ENCODE data around the gene SMPD3. TPM values are rescaled to one million over a fixed set of nuclear protein-coding genes. Genes with fewer than 3 reads are reported as not detected.

The SMPD3 gene
- total RNA-seq, 1 experiment from 2014 or later, result 0.03 TPM

DNA sequence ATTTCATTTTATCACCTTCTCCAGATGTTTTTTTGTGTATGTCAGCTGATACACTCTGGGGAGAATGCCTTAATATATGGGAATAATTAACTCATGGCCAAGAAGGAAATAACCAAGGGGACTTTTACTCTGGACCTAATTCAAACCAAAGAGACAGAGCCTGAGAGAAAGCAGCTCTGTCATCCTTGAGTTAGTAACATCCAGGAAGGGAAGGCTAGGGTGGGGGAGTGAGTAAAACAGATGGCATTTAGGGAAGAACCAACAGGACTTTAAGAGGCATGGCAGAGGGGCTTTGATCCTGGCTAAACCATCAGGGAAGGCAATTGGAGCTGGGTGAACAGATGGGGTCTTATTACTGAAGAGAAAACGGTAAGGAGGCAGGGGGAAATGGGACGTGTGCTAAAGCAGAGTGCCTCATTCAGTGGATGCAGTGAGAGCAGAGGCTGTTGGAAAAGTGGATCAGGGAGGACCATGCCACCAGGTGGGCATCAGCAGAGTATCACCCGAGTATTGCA, 2.5 kb upstream of the SMPD3 start:
- no peak for DNase-seq (ENCODE audit: low read depth, low spot score)
- in situ Hi-C loops (cut with HindIII; ENCODE audit: low pct_unique_long_range_greater_than_20kb, low sequenced_read_pairs), result no loop called here

DNA sequence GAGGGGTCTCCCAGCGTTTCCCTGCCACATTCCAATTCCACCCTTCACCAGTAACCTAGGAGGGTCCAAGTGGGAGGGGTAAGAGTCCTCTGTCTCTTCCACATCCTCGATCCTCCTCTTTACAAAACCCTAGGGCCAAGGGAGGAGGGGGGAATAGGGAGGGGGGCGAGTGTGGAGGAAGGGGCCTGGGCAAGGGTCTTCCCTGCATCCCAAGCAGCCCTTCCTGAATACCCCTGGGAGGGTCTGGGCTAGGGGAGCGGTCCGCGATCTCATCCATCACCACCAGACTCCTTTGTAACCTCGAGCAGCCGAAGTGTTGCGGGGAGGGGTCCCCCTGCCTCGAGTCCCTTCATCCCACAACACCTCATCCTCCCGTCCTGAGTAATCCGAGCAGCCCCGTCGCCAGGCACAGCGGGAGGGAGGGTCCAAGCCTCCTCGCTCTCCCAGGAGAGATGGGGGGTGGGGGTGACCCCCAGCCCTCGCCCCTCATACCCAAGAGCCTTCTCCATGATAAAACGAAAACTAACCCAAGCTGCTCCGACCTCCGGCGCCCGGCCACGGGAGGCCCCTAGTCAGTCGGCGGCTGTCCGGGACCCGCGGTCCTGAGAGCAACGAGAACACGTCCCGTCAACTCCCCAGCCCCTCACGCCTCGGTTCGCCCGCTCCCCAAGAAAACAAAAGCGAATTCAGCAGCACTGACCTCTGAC, 502 bp downstream of the SMPD3 start:
- in situ Hi-C loops (cut with HindIII; ENCODE audit: low pct_unique_long_range_greater_than_20kb, low sequenced_read_pairs), result no loop called here
- DNase-seq (ENCODE audit: low read depth, low spot score), result no peak

DNA sequence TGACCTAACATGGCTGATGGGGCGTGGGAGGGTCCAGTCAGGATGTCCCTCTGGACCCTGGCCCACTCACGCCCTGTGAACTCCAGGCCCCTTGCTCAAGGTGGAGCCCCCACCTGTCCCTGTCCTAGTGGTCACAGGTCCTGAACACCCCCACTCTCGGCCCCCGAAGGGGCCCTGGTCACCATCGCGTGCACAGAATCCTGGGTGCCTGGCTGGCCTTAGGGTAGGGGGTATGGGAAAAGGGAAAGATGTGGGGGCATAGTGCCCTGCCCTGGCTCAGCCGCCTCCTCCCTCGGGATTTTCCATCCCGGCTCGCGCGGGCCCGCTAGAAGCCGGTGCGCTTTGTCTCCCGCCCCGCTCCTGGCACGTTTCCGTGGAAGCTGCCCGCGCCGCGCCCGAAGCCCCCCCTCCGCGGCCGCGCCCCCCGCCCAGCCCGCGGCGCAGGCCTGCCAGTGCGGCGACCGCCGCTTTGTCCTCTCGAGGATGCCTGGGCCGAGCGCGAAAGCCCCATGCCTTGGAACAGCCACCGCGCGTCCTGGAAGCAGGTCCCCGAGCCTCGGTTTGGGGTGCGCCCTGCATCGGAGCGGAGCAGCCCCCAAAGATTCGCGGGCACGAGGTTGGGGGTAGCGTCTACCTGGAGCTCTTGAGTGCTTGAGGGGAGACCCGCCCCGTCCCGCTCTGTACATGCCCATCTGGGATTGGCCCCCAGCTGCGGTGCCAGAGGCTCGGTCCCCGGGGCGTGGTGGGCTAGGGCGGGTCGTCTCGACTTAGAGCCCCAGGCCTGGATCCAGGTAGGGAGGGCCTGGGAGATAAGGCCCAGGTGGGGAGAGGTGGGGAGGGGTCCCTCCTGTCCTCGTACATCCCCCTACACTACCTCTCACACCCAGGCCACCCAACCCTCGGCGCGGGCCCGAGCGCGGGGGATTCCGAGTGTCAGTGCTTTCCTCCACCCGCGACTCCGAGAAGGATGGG, 1.3 kb downstream of the SMPD3 start:
- in situ Hi-C loops (cut with HindIII; ENCODE audit: low pct_unique_long_range_greater_than_20kb, low sequenced_read_pairs), result no loop called here
- DNase-seq (ENCODE audit: low read depth, low spot score), result no peak

DNA sequence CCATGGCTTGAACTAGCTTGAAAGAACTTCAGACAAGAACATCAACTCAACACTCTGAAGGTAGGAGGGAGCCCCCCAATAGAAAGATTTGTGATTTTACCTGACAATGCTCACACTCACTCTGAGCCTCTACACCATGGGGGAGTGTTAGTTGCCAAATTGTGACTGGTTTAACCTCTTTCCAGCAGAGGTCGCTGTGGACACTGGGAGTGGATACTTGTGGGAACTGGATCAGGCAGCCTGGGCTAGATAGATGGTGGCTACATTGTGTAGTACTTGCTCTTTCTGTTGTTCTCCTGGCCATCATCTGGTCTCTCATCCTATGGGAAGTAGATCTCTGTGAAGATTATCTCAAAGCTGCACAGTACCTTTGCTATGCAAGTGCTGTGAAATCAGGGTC, 2.9 kb downstream of the SMPD3 start:
- DNase-seq (ENCODE audit: low read depth, low spot score), result peak; percentile 77
- in situ Hi-C loops (cut with HindIII; ENCODE audit: low pct_unique_long_range_greater_than_20kb, low sequenced_read_pairs), result no loop called here

DNA sequence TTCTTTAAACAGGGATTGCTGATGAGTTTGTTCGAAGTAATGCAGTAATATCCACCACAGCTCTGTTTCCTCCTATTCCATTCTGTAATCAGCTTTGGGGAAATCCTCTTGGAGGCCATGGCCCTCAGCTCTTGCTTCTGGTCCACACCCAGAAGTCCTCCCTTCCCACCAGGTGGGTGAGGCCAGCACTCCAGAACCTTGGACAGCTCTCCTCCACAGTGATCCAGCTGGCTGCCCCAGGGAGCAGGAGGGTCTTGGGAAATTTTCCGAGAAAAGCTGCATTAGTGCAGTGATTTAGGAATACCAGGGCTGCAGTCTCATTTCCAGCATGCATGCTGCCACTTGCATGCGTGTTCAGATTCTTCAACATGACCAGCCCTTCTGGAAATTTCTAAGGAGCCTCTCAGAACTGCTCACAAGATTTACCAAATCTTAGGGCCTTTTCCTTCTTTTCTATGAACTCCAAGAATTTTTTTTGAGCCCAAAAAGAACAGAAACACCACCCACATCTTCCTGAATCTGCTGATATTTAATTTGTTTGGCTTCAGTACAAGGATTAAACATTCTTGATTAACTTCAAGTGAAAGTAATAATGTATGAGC, 4.2 kb downstream of the SMPD3 start:
- DNase-seq (ENCODE audit: low read depth, low spot score), result peak; percentile 11
- in situ Hi-C loops (cut with HindIII; ENCODE audit: low pct_unique_long_range_greater_than_20kb, low sequenced_read_pairs), result no loop called here

DNA sequence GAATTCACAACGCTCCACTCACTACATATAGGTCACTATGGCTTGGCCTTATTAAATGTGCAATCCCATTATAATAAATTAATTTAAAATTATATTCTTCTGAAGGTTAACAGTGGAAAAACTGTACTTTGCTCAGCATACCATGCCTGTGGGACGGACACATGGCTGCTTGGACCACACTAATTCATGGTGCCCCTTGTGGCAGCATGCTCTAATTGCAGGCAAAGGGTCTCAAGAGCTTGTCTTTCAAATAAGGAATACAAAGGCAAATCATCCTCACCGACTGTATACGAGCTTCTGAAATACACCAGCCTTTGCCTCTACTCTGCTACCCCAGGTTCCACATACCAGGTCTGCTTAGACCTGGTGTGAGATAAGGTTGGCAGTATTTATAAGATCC, 11.7 kb downstream of the SMPD3 start:
- DNase-seq (ENCODE audit: low read depth, low spot score), result peak; percentile 11
- in situ Hi-C loops (cut with HindIII; ENCODE audit: low pct_unique_long_range_greater_than_20kb, low sequenced_read_pairs), result no loop called here

DNA sequence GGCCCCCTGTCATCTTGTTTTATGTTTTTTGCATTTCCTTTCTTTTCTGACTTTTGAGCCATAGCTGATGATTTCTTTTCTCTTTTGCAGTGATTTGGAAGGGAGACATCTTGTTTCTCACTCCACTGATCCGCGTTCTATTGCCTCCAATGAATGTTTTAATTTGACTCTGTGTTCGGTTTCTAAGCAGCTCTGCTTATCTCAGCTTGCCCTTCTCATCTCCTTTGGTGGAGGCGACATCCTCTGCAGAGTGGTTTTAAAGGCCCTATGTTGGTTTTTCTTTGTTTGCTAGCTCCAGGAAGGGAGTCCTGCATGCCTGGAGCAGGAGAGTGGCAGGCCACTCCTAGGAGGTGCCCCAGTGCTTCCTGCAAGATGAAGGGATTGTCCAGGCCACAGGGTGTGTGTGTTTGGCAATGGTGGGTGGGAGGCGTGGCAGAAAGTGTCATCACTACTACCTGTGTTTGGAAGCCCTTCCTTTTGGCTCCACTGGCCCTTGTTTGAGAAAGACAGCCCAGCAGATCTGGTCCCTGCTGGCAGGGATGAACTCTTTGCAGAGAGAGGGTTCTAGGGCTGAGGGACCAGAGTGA, 13.6 kb downstream of the SMPD3 start:
- no peak for DNase-seq (ENCODE audit: low read depth, low spot score)
- in situ Hi-C loops (cut with HindIII; ENCODE audit: low pct_unique_long_range_greater_than_20kb, low sequenced_read_pairs), result no loop called here

DNA sequence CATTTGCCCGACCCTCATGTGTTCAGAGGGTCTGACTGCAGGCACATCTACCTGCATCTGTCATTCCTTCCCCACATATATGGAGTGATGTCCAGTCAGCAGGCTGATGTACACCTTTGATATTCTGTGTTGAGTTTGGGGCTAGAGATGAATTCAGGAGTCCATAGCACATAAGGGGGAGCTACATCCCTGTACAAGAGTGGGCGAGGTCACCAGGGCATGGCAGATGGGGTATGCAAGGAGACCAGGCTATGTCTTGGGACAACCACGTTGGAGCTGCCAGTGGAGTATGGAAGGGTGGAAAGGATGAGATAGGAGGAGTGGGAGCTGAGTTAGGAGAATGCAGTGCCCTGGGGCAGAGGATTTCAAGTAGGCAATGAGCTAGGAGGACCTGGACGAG, 15.0 kb downstream of the SMPD3 start:
- DNase-seq (ENCODE audit: low read depth, low spot score), result no peak
- in situ Hi-C loops (cut with HindIII; ENCODE audit: low pct_unique_long_range_greater_than_20kb, low sequenced_read_pairs), result no loop called here

DNA sequence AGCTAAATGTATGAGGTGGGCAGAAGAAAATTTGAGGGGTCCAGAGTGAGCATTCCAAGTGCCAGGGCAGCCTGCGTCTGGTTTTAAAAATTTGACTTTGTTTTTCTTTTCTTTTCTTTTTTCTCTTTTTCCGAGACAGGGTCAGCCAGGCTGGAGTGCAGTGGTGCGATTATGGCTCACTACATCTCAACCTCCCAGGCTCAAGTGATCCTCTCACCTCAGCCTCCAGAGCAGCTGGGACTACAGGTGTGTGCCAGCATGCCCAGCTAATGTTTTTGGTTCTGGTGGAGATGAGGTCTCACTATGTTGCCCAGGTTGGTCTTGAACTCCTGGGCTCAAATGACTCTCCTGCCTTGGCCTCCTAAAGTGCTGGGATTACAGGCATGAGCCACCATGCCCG, 15.6 kb downstream of the SMPD3 start:
- no peak for DNase-seq (ENCODE audit: low read depth, low spot score)
- in situ Hi-C loops (cut with HindIII; ENCODE audit: low pct_unique_long_range_greater_than_20kb, low sequenced_read_pairs), result no loop called here

DNA sequence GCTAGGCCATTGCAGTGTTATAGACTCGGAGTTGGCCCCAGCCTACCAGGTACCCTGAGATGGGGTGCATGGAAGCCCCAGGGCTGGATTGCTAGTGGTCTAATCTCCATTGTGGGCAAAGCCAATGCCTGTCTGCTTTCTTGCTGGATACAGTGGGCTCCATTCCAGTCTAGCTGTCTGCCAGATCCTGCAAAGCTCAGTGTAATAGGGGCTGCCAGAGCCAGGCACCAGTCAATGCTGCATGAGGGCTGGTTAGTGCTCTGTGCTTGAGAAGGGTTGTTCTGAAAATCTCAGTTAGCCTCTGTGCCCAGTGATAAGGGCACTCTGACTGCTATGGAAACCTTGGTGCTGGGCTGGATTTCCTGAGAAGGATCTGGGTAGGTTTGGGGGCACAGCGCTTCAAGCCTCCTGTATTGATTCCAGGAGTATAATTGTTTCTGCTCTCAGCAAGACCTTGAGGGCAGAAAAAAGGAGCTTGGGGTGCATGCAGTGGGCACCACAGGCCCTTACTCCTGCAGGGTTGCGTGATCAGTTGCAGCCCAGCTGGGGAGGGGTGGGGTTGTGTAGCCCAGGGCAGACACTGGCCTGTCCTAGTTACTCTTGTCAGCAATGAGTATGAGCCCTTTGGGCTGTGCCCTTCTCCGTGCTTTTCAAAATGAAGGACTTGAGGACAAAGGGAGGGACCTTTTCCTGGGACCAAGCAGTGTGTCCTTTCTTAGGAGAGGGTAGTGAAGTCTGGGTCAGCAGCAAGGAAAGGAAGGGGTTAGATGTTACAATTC, 19.0 kb downstream of the SMPD3 start:
- no peak for DNase-seq (ENCODE audit: low read depth, low spot score)
- in situ Hi-C loops (cut with HindIII; ENCODE audit: low pct_unique_long_range_greater_than_20kb, low sequenced_read_pairs), result no loop called here

DNA sequence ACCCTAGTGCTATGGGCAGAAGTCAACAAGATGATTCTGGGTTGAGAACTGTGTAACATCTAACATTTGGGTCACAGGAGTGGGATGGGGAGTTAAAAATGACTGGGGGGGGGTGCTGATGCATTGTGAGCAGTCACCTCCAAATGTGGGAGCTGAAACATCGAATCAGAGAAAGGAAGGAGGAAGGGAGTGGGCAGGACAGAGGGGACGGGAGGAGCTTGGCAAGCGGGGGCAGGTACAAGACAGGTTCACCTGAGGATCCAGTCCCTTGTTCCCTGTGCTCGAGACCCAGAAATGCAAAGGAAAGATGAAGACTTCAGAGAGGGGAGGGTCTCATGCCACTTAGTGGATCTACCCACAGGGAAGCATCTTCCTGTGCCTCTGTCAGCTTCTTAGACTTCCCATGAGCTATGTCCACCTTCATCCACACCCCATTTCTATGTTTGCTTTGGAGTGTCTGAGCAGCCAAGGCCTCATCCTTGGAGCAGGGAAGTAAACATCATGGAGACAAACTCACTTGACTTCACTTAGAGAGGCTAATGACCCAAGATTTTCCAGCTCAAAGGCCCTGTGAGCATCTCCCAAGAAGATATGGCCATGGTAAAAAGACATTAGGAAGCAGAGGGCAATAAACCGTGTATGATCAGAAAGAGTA, 20.5 kb downstream of the SMPD3 start:
- in situ Hi-C loops (cut with HindIII; ENCODE audit: low pct_unique_long_range_greater_than_20kb, low sequenced_read_pairs), result no loop called here
- DNase-seq (ENCODE audit: low read depth, low spot score), result no peak

DNA sequence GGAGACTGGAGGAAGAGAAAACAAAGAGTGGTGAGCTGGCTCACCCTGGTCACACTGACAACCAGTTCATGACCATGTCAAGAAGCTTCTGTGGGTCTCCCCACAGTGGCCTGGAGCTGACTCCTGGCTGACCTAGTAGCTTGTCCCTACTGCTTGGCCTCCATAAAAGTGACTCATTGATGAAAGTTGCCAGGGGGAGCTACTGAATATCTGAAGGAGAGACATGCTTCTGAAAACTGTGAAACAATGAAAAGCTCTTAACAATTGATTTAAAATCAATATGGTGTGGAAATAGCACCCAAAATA, 22.0 kb downstream of the SMPD3 start:
- DNase-seq (ENCODE audit: low read depth, low spot score), result no peak
- in situ Hi-C loops (cut with HindIII; ENCODE audit: low pct_unique_long_range_greater_than_20kb, low sequenced_read_pairs), result no loop called here

DNA sequence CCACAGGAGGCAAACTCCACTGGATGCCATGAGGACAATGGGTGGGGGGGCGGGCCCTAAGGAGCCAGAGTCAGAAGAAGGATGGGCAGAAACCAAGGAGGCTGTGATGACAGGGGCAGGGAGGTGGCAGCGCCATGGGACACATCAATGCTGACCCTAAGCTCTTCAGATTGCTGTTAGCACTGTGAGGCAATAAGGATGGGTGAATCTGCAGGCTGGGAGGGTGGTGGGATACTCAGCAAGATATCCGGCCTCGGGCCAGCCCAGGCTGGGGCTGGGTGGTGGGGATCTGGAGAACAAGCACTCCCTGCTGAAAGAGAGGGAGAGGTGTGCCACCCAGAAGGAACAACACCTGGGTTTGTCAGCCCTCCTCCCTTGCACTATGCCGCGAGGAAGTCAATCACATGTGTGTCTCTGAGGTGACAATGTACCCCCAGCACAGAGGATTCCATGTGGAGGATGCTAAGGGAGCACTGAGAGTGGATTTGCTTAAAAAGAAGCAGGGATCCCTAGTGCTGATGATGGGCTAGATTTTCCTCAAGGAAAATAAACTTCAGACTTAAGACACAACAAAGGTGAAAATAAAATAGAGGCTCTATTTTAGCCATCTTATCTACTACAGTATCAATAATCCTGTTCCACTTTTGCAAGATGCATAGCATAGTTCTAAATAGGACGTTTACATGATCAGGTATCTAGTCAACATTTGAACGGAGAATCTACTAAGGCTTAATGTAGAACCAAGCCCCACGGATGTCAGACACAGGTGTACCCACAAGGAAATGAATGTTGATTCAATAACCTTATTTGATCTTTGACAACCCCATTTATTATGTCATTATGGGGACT, 22.6 kb downstream of the SMPD3 start:
- DNase-seq (ENCODE audit: low read depth, low spot score), result no peak
- in situ Hi-C loops (cut with HindIII; ENCODE audit: low pct_unique_long_range_greater_than_20kb, low sequenced_read_pairs), result no loop called here

DNA sequence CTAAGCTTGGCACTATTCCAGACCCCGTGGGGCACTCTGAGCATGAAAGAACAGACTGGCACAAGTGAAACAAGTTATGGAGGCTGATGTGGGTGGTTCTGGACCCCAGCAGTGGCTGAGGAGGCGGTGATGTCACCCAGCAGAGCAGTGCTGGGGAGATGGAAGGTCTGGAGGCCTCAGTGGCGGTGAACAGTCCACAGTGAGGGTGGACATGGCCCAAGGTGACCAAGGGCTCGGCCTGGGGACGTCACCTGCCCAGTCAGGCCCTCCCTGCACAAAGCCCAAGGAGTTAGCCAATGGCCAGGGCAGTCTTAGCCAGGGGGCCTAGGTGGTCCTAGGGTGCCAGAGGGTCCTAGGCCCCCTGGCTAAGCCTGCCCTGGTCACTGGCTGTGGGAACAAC, 24.5 kb downstream of the SMPD3 start:
- in situ Hi-C loops (cut with HindIII; ENCODE audit: low pct_unique_long_range_greater_than_20kb, low sequenced_read_pairs), result no loop called here
- DNase-seq (ENCODE audit: low read depth, low spot score), result no peak

DNA sequence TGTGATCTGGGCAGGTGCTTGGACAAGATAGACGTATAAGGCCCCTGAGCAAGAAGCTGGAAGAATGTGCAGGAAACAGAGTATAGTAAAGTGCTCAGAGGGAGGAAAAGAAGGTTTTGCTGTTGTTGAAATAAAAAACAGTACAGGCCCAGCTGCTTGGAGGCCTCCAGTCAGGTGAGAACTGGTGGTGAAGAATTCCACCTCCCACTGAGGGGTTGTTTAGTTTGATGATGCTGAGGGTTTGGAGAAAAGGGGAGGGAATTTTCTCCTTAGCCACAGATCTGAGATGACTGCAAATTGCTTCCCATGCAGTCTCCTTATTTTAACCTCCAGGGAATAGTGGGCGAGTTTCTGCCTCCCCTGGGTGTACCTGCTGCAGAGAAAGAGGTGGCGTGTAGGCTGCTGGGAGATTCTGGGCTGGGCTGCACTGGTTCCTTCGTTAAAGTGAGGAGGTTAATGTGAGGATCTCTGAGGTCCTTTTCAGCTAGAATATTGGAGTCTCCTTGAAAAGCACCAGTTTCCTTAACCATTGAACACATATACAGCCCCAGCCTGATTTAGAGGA, 25.8 kb downstream of the SMPD3 start:
- DNase-seq (ENCODE audit: low read depth, low spot score), result no peak
- in situ Hi-C loops (cut with HindIII; ENCODE audit: low pct_unique_long_range_greater_than_20kb, low sequenced_read_pairs), result no loop called here

DNA sequence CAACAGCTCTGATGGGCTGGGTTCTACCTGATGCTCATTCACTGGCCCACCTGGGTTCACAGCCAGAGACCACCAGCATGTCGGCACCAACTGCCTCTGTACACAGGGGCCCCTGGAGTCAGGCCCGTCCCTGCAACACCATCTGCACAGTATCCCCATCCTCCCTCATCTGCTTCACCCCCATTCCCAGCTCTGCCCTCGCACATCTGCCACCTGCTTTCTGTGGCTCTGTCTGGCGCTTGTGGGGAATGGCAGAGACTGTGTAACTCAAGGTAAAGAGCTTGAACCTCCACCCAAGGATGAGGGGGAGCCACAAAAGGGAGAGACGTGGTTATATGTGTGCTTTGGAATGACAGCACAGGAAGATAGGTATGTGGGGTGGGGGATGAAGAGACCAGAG, 27.2 kb downstream of the SMPD3 start:
- DNase-seq (ENCODE audit: low read depth, low spot score), result no peak
- in situ Hi-C loops (cut with HindIII; ENCODE audit: low pct_unique_long_range_greater_than_20kb, low sequenced_read_pairs), result no loop called here

All from SK-MEL-5 (cell line).